Lower leg skin (tissue), 3 donors: ENCODE measurements around the gene SRPX.

Experiments
- CTCF ChIP-seq, 3 donors: fragments of 450-650 bp; IDR thresholded peaks; one replicate each; pipeline ENCODE4 v1.5.1; 2016; ENCODE audit warnings: antibody characterized with exemption in 3 of 3, mild to moderate bottlenecking in 3 of 3, moderate library complexity in 2 of 3
- POLR2A ChIP-seq, 2 donors: fragments of 450-650 bp; IDR thresholded peaks; one replicate each; pipeline ENCODE4 v1.6.1; 2016 to 2017; ENCODE audit warnings: antibody characterized with exemption in 2 of 2, mild to moderate bottlenecking in 1 of 2, moderate library complexity in 1 of 2

- TF ChIP-seq POLR2A (IDR thresholded peaks at IDR 0.05) (no peak), CTCF (IDR thresholded peaks at IDR 0.05) (no peak)
Measured at GRCh38 chrX:38138900-38139299, 81.8 kb downstream of the SRPX start.
